HCT116 (cell line): ENCODE results near the gene TEX12. TPM values are rescaled to one million over a fixed set of nuclear protein-coding genes. Genes with fewer than 3 reads are reported as not detected.

ENCODE experiments used
- ATAC-seq: fragments of 200-7000 bp; cut with Tn5 transposase; 2 replicates; pipeline ENCODE4 v1.9.1; 2020; ENCODE audit warnings: mild to moderate bottlenecking, moderate library complexity
- Bru-seq: library from RNA; stranded (reverse); fragments of 400-500 nt; gene quantifications from one replicate; lab custom pipeline; 2021; lab: Mats Ljungman, UMichigan
- BruChase-seq, 2 experiments: library from RNA; stranded (reverse); fragments of 400-500 nt; gene quantifications; one replicate each; lab custom pipeline; 2021; lab: Mats Ljungman, UMichigan
- BruUV-seq: library from RNA; stranded (reverse); fragments of 400-500 nt; replicated peaks from 2 replicates; lab custom pipeline; 2021; lab: Mats Ljungman, UMichigan
- CTCF ChIA-PET: fragments of 300-600 bp; sonication (Branson Sonifier 250); formaldehyde crosslinking; loops from one replicate; lab custom pipeline; 2021; ENCODE audit warnings: antibody characterized with exemption; lab: Charles Lee
- POLR2A ChIA-PET: fragments of 300-600, 350-600 bp; sonication (Branson Sonifier 250); formaldehyde crosslinking; loops from one replicate; lab custom pipeline; 2021; ENCODE audit warnings: antibody characterized with exemption; lab: Charles Lee
- RAD21 ChIA-PET, 2 experiments: fragments of 300-600 bp; sonication (Branson Sonifier 250); formaldehyde crosslinking; loops; one replicate each; lab custom pipeline; 2023; ENCODE audit warnings: low total read pairs in 2 of 2; ENCODE audit not compliant: uncharacterized antibody in 2 of 2, unreplicated experiment in 2 of 2, low non-redundant PET in 1 of 2; lab: Charles Lee
- DNase-seq: peaks from one replicate; pipeline ENCODE4 v3.0.0-alpha.2; 2010; ENCODE audit warnings: low read depth, low spot score
- H2AFZ ChIP-seq: fragments of 200-600 bp; shearing (Covaris generic), sonication (generic); 2 replicates; pipeline ENCODE4 v1.6.1; 2017; ENCODE audit warnings: low read depth, mixed run types, mixed read lengths, antibody characterized with exemption, low read length; ENCODE audit not compliant: poor library complexity, severe bottlenecking
- H3K27ac ChIP-seq: 2 replicates; pipeline ENCODE4 v1.5.1; 2012; ENCODE audit warnings: low read depth, low read length
- H3K27me3 ChIP-seq: fragments of 200-600 bp; sonication (generic); 2 replicates; pipeline ENCODE4 v1.6.1; 2016; ENCODE audit warnings: mixed run types, low read length, mixed read lengths; ENCODE audit not compliant: insufficient read depth
- H3K36me3 ChIP-seq, 2 experiments: fragments of 200-500 bp in 1 of 2; fragments of 200-600 bp in 1 of 2; sonication (Bioruptor generic) in 1 of 2; sonication (generic) in 1 of 2; 2 replicates each; pipeline versions ENCODE4 v1.5.1 to v1.6.1; 2014 to 2016; ENCODE audit warnings: low read length in 2 of 2, inconsistent platforms in 1 of 2, mixed read lengths in 1 of 2, mixed run types in 1 of 2; ENCODE audit not compliant: insufficient read depth in 2 of 2, control insufficient read depth in 1 of 2
- H3K4me1 ChIP-seq, 2 experiments: fragments of 200-600 bp in 1 of 2; sonication (generic) in 1 of 2; 2 replicates each; pipeline versions ENCODE4 v1.5.1 to v1.6.1; 2012 to 2017; ENCODE audit warnings: low read length in 2 of 2, inconsistent platforms in 1 of 2, mild to moderate bottlenecking in 1 of 2, mixed read lengths in 1 of 2, mixed run types in 1 of 2, moderate library complexity in 1 of 2; ENCODE audit not compliant: insufficient read depth in 2 of 2, control insufficient read depth in 1 of 2
- H3K4me2 ChIP-seq: fragments of 200-600 bp; sonication (generic); 2 replicates; pipeline ENCODE4 v1.6.1; 2017; ENCODE audit warnings: mixed run types, low read length, mixed read lengths
- H3K4me3 ChIP-seq, 2 experiments: fragments of 200-600 bp in 1 of 2; sonication (generic) in 1 of 2; replicated peaks in 1 of 2; 2 replicates each; pipeline ENCODE4 v1.5.1; 2011 to 2016; ENCODE audit warnings: low read length in 2 of 2, control low read depth in 1 of 2, low read depth in 1 of 2, mild to moderate bottlenecking in 1 of 2, mixed read lengths in 1 of 2, mixed run types in 1 of 2
- H3K79me2 ChIP-seq: fragments of 200-600 bp; sonication (generic); 2 replicates; pipeline ENCODE4 v1.6.1; 2017; ENCODE audit warnings: mild to moderate bottlenecking, mixed run types, low read length, moderate library complexity, mixed read lengths; ENCODE audit not compliant: insufficient read depth
- H3K9ac ChIP-seq: fragments of 200-600 bp; sonication (generic); 2 replicates; pipeline ENCODE4 v1.6.1; 2016; ENCODE audit warnings: low read length, mixed read lengths
- H3K9me2 ChIP-seq: fragments of 200-600 bp; sonication (generic), shearing (Covaris generic); 2 replicates; pipeline ENCODE4 v1.6.1; 2017; ENCODE audit warnings: mixed run types, mild to moderate bottlenecking, moderate library complexity; ENCODE audit not compliant: insufficient read depth
- H3K9me3 ChIP-seq, 2 experiments: fragments of 200-500 bp in 1 of 2; fragments of 200-600 bp in 1 of 2; sonication (Bioruptor generic) in 1 of 2; sonication (generic) in 1 of 2; 2 replicates each; pipeline ENCODE4 v1.6.1; 2014 to 2017; ENCODE audit warnings: low read length in 2 of 2, mixed read lengths in 2 of 2, inconsistent platforms in 1 of 2, low read depth in 1 of 2, mild to moderate bottlenecking in 1 of 2, mixed run types in 1 of 2, moderate library complexity in 1 of 2; ENCODE audit not compliant: control insufficient read depth in 1 of 2, insufficient read depth in 1 of 2
- H4K20me1 ChIP-seq: fragments of 200-600 bp; sonication (generic), shearing (Covaris generic); 2 replicates; pipeline ENCODE4 v1.6.1; 2017; ENCODE audit warnings: mixed run types, mild to moderate bottlenecking, moderate library complexity; ENCODE audit not compliant: insufficient read depth
- ATF3 ChIP-seq: IDR thresholded peaks from 2 replicates; pipeline ENCODE4 v1.6.1; 2012
- CBX3 ChIP-seq: IDR thresholded peaks from 2 replicates; pipeline ENCODE4 v1.6.1; 2012; ENCODE audit warnings: low read depth
- CEBPB ChIP-seq: IDR thresholded peaks from 2 replicates; pipeline ENCODE4 v1.6.1; 2012; ENCODE audit warnings: low read depth
- CTCF ChIP-seq, 3 experiments: fragments of 200-600 bp in 1 of 3; sonication (generic) in 1 of 3; IDR thresholded peaks in 2 of 3; conservative IDR thresholded peaks in 1 of 3; 2 replicates each; pipeline ENCODE4 v1.5.1; 2012 to 2017; ENCODE audit warnings: low read depth in 2 of 3, low read length in 2 of 3, antibody characterized with exemption in 1 of 3, borderline replicate concordance in 1 of 3, control low read depth in 1 of 3, mild to moderate bottlenecking in 1 of 3, mixed read lengths in 1 of 3, mixed run types in 1 of 3, moderate library complexity in 1 of 3; ENCODE audit not compliant: insufficient read depth in 1 of 3
- EGR1 ChIP-seq: IDR thresholded peaks from 2 replicates; pipeline ENCODE4 v1.6.1; 2012; ENCODE audit warnings: low read depth
- ELF1 ChIP-seq: IDR thresholded peaks from 2 replicates; pipeline ENCODE4 v1.6.1; 2012; ENCODE audit warnings: low read depth, borderline replicate concordance
- EZH2 ChIP-seq: fragments of 200-600 bp; sonication (generic); IDR thresholded peaks from 2 replicates; pipeline ENCODE4 v1.6.1; 2017; ENCODE audit warnings: antibody characterized with exemption, mixed run types
- EZH2phosphoT487 ChIP-seq: fragments of 200-600 bp; IDR thresholded peaks from 2 replicates; pipeline ENCODE4 v1.6.1; 2018; ENCODE audit warnings: antibody characterized with exemption, borderline replicate concordance
- FOSL1 ChIP-seq: IDR thresholded peaks from 2 replicates; pipeline ENCODE4 v1.6.1; 2012; ENCODE audit warnings: low read depth
- JUND ChIP-seq: IDR thresholded peaks from 2 replicates; pipeline ENCODE4 v1.6.1; 2012
- MAX ChIP-seq: IDR thresholded peaks from 2 replicates; pipeline ENCODE4 v1.6.1; 2012
- POLR2A ChIP-seq: IDR thresholded peaks from 2 replicates; pipeline ENCODE4 v1.7.0; 2011; ENCODE audit warnings: borderline replicate concordance; ENCODE audit not compliant: insufficient read depth, insufficient read length; ENCODE audit errors: extremely low read depth
- POLR2AphosphoS5 ChIP-seq: IDR thresholded peaks from 2 replicates; pipeline ENCODE4 v1.6.1; 2011; ENCODE audit warnings: mild to moderate bottlenecking, low read depth, low read length, moderate library complexity
- RAD21 ChIP-seq: IDR thresholded peaks from 2 replicates; pipeline ENCODE4 v1.6.1; 2012; ENCODE audit warnings: low read depth, mild to moderate bottlenecking
- REST ChIP-seq: IDR thresholded peaks from 2 replicates; pipeline ENCODE4 v1.6.1; 2012; ENCODE audit warnings: low read depth
- SP1 ChIP-seq: IDR thresholded peaks from 2 replicates; pipeline ENCODE4 v1.6.1; 2012; ENCODE audit warnings: low read depth
- SRF ChIP-seq: IDR thresholded peaks from 2 replicates; pipeline ENCODE4 v1.6.1; 2012; ENCODE audit warnings: low read depth
- TCF7L2 ChIP-seq: IDR thresholded peaks from 2 replicates; pipeline ENCODE4 v1.7.0; 2011; ENCODE audit warnings: borderline replicate concordance, inconsistent platforms; ENCODE audit not compliant: insufficient read depth, insufficient read length; ENCODE audit errors: extremely low read depth
- ZBTB33 ChIP-seq: IDR thresholded peaks from 2 replicates; pipeline ENCODE4 v1.6.1; 2011; ENCODE audit warnings: mild to moderate bottlenecking, low read length, moderate library complexity; ENCODE audit not compliant: insufficient replicate concordance; ENCODE audit errors: extremely low read depth
- ZFX ChIP-seq: fragments of 450-650 bp; IDR thresholded peaks from 2 replicates; pipeline ENCODE4 v1.6.1; 2017
- intact Hi-C: fragments of 100-400 bp; cut with micrococcal nuclease; formaldehyde crosslinking; loops from 2 replicates; pipeline ENCODE4 v1.10.0; 2022
- long read RNA-seq: library from polyadenylated mRNA; unstranded; transcript quantifications from one replicate; pipeline ENCODE4 v2.0.0, GENCODE V29; 2021; ENCODE audit not compliant: unreplicated experiment
- polyA plus RNA-seq: library from polyadenylated mRNA; unstranded; fragments of >200 nt; gene quantifications from 2 replicates; pipeline ENCODE4 v1.2.1, GENCODE V29; 2012; ENCODE audit warnings: missing spikeins
- total RNA-seq: library from RNA; stranded (reverse); gene quantifications from one replicate; pipeline ENCODE4 v1.2.1, GENCODE V29; 2021; ENCODE audit not compliant: unreplicated experiment

TEX12 gene
- total RNA-seq (not detected), Bru-seq, nascent RNA (percentile 41 among the genes with signal in this experiment), BruChase-seq, experiment 1, labeled RNA remaining after a 6-hour chase (percentile 56 among the genes with signal in this experiment), BruChase-seq, experiment 2, labeled RNA remaining after a 2-hour chase (percentile 56 among the genes with signal in this experiment)
- not detected in 2 replicates for polyA plus RNA-seq
- long read RNA-seq, result 0 reads

- Histone ChIP-seq H3K4me3 (no peak within 1 kb of the TSS), H3K4me1 (peaks cover 11 to 34% of the 10 kb centered on the region in 2 experiments), H3K27ac (no peak within 1 kb of the TSS), H3K9ac (no peak within 1 kb of the TSS), H3K9me3 (no peaks in the 10 kb centered on the region), H3K27me3 (no peaks in the 10 kb centered on the region), H3K79me2 (peaks cover 18% of the 10 kb centered on the region), H2AFZ (peak within 1 kb of the TSS; percentile 37), H3K9me2 (no peaks in the 10 kb centered on the region), H4K20me1 (no peaks in the 10 kb centered on the region), H3K4me2 (no peak within 1 kb of the TSS; the same call in 1 of the 2 replicates), H3K36me3 (no peaks in the 10 kb centered on the region)
- DNase-seq, result no peak
- RAD21 ChIA-PET, result no interaction called here
- TF ChIP-seq SP1, result no peak
- no peak for TF ChIP-seq ELF1
- no peak for TF ChIP-seq REST
- no peak for TF ChIP-seq ZBTB33
- no peak for TF ChIP-seq POLR2AphosphoS5
- TF ChIP-seq FOSL1, result no peak
- no peak for TF ChIP-seq TCF7L2
- no peak for TF ChIP-seq SRF
- TF ChIP-seq CTCF (IDR thresholded peaks at IDR 0.05 in 2 of 3, conservative IDR thresholded peaks at IDR 0.05 in 1 of 3; ENCODE audit: borderline replicate concordance in 1 of 3, insufficient read depth in 1 of 3, low read depth in 2 of 3, low read length in 2 of 3), result no peak
- no peak for TF ChIP-seq EZH2phosphoT487
- no peak for TF ChIP-seq MAX
- no peak for TF ChIP-seq ZFX
- no peak for TF ChIP-seq CEBPB
- TF ChIP-seq CBX3, result no peak
- TF ChIP-seq ATF3, result no peak
- no peak for TF ChIP-seq EGR1
- no peak for TF ChIP-seq JUND
- no peak for TF ChIP-seq RAD21
- no peak for TF ChIP-seq EZH2
- TF ChIP-seq POLR2A, result no peak
- intact Hi-C loops, result no loop called here
- BruUV-seq, result no TSS peak
- CTCF ChIA-PET, result no interaction called here
- POLR2A ChIA-PET, result no interaction called here
- no peak for ATAC-seq
Observed at GRCh38 chr11:112167145-112167544, at the start of gene TEX12. TEX12 (plus strand) TSS chr11:112167372; CDS start chr11:112169269, 1,897 bp downstream.
